Right ventricle myocardium superior (tissue), 1 donor: Measurements from ENCODE around the gene TNFSF11. TPM values are rescaled to one million over a fixed set of nuclear protein-coding genes. Genes with fewer than 3 reads are reported as not detected.
A peak's percentile ranks its signal among the peaks of the same experiment; 100 is the strongest.
"Not testable (repeated sequence)": the region's sequence is repeated elsewhere in the genome, so short reads cannot be mapped to it uniquely, and the experiment has no call there.

Source experiments
- ATAC-seq: fragments of 200-7000 bp; cut with Tn5 transposase; one replicate; pipeline ENCODE4 v1.9.1; 2020; ENCODE audit warnings: mild to moderate bottlenecking; ENCODE audit not compliant: poor library complexity
- DNase-seq: peaks from one replicate; pipeline ENCODE4 v3.0.0-alpha.2; 2020
- intact Hi-C: fragments of 100-400 bp; cut with DNase I; formaldehyde crosslinking; loops from one replicate; pipeline ENCODE4 v1.11.2; 2022
- total RNA-seq: library from RNA; stranded (reverse); fragmentation: NEBNext Ultra II Directional; extraction: Animal tissue kit (Norgen Biotek cat#: 25700); gene quantifications from one replicate; pipeline ENCODE4 v1.2.1, GENCODE V29; 2021
- donor health status: DM: no; HTN: yes; CAD: no; lungs with severe emphysema.

TNFSF11 gene
- total RNA-seq, 1 donor from 2014 or later = not detected

- DNase-seq (no peak), ATAC-seq (no peak)
- intact Hi-C loops = no loop called here
Observed at GRCh38 chr13:42559057-42559456, 14.9 kb upstream of the TNFSF11 start.

- DNase-seq, intact Hi-C loops, ATAC-seq: not testable (repeated sequence)
Observed at GRCh38 chr13:42559573-42560218, 14.3 kb upstream of the TNFSF11 start.

GRCh38 chr13:42560320-42560719, 13.6 kb upstream of the TNFSF11 start:
- intact Hi-C loops, ATAC-seq, DNase-seq: not testable (repeated sequence)

GRCh38 chr13:42561752-42562467, 12.0 kb upstream of the TNFSF11 start:
- no peak for ATAC-seq
- no peak for DNase-seq
- intact Hi-C loops = no loop called here

GRCh38 chr13:42567906-42568305, 6.0 kb upstream of the TNFSF11 start:
- intact Hi-C loops = no loop called here
- ATAC-seq (no peak), DNase-seq (no peak)

- DNase-seq (no peak), ATAC-seq (no peak)
- intact Hi-C loops = no loop called here
Observed at GRCh38 chr13:42569576-42570344, 4.2 kb upstream of the TNFSF11 start.

- intact Hi-C loops = no loop called here
- no peak for ATAC-seq
Observed at GRCh38 chr13:42571895-42572294, 2.1 kb upstream of the TNFSF11 start.

GRCh38 chr13:42574435-42575311, 721 bp downstream of the TNFSF11 start:
- intact Hi-C loops = no loop called here

More at GRCh38 chr13:42571895-42572294, 2.1 kb upstream of the TNFSF11 start:
- DNase-seq = no peak

GRCh38 chr13:42575938-42576337, 2.0 kb downstream of the TNFSF11 start:
- ATAC-seq = no peak
- no peak for DNase-seq
- intact Hi-C loops = no loop called here

More at GRCh38 chr13:42574435-42575311, 721 bp downstream of the TNFSF11 start:
- no peak for ATAC-seq
- no peak for DNase-seq

- DNase-seq (no peak), ATAC-seq (no peak)
- intact Hi-C loops = no loop called here
Observed at GRCh38 chr13:42577538-42577937, 3.6 kb downstream of the TNFSF11 start.

GRCh38 chr13:42580644-42581043, 6.7 kb downstream of the TNFSF11 start:
- ATAC-seq (no peak), DNase-seq (no peak)
- intact Hi-C loops = no loop called here

GRCh38 chr13:42581427-42581826, 7.5 kb downstream of the TNFSF11 start:
- ATAC-seq (no peak), DNase-seq (no peak)
- intact Hi-C loops = no loop called here

- DNase-seq = no peak
- ATAC-seq = no peak
- intact Hi-C loops = loop anchor here (10.0 kb wide), 1 partner anchor 1283 kb away; the partner anchor contains the start of genes CCDC122 and LACC1
Observed at GRCh38 chr13:42591602-42592001, 17.6 kb downstream of the TNFSF11 start.

- no peak for DNase-seq
- no peak for ATAC-seq
- intact Hi-C loops = loop anchor here (10.0 kb wide), 1 partner anchor 1282 kb away; the partner anchor contains the start of genes CCDC122 and LACC1
Observed at GRCh38 chr13:42592915-42593900, 19.3 kb downstream of the TNFSF11 start.

- ATAC-seq (peak; percentile 85), DNase-seq (no peak)
- intact Hi-C loops = loop anchor here (10.0 kb wide), 1 partner anchor 1280 kb away; the partner anchor contains the start of genes CCDC122 and LACC1
Observed at GRCh38 chr13:42594481-42595252, 20.7 kb downstream of the TNFSF11 start.

- no peak for ATAC-seq
Observed at GRCh38 chr13:42595253-42595571, 21.3 kb downstream of the TNFSF11 start.

More at GRCh38 chr13:42595253-42595571, 21.3 kb downstream of the TNFSF11 start:
- DNase-seq = no peak
- intact Hi-C loops = loop anchor here (10.0 kb wide), 1 partner anchor 1280 kb away; the partner anchor contains the start of genes CCDC122 and LACC1
